Hepatocyte (in vitro differentiated cells): ENCODE results near the gene CUX1. TPM values are rescaled to one million over a fixed set of nuclear protein-coding genes. Genes with fewer than 3 reads are reported as not detected.

Experiments
- DNase-seq: peaks from one replicate; pipeline ENCODE4 v3.0.0-alpha.2; 2016; ENCODE audit warnings: low spot score
- H2AFZ ChIP-seq: fragments of 200-600 bp; sonication (generic); 2 replicates; pipeline ENCODE4 v1.6.0; 2016; ENCODE audit warnings: antibody characterized with exemption, mild to moderate bottlenecking
- H3K27ac ChIP-seq: fragments of 200-600 bp; sonication (generic); 2 replicates; pipeline ENCODE4 v1.5.1; 2016; ENCODE audit warnings: mild to moderate bottlenecking
- H3K27me3 ChIP-seq: fragments of 200-600 bp; sonication (generic); 2 replicates; pipeline ENCODE4 v1.6.1; 2016
- H3K36me3 ChIP-seq: fragments of 200-600 bp; sonication (generic); replicated peaks from 2 replicates; pipeline ENCODE4 v1.5.1; 2016; ENCODE audit warnings: low read depth; ENCODE audit not compliant: insufficient read depth
- H3K4me1 ChIP-seq: fragments of 200-600 bp; sonication (generic); 2 replicates; pipeline ENCODE4 v1.5.1; 2016; ENCODE audit warnings: mild to moderate bottlenecking, moderate library complexity; ENCODE audit not compliant: insufficient read depth
- H3K4me2 ChIP-seq: fragments of 200-600 bp; sonication (generic); 2 replicates; pipeline ENCODE4 v1.6.0; 2016
- H3K4me3 ChIP-seq: fragments of 200-600 bp; sonication (generic); 2 replicates; pipeline ENCODE4 v1.5.1; 2016; ENCODE audit warnings: mild to moderate bottlenecking
- H3K79me2 ChIP-seq: fragments of 200-600 bp; sonication (generic); 2 replicates; pipeline ENCODE4 v1.6.0; 2017; ENCODE audit warnings: mild to moderate bottlenecking
- H3K9me2 ChIP-seq: fragments of 200-600 bp; sonication (generic); replicated peaks from 2 replicates; pipeline ENCODE4 v1.6.0; 2017; ENCODE audit warnings: mild to moderate bottlenecking; ENCODE audit not compliant: insufficient read depth
- H3K9me3 ChIP-seq: fragments of 200-600 bp; sonication (generic); 2 replicates; pipeline ENCODE4 v1.5.1; 2016; ENCODE audit warnings: low read depth, mild to moderate bottlenecking
- H4K20me1 ChIP-seq: fragments of 200-600 bp; sonication (generic); 2 replicates; pipeline ENCODE4 v1.6.0; 2016; ENCODE audit warnings: mild to moderate bottlenecking; ENCODE audit not compliant: insufficient read depth, poor library complexity, severe bottlenecking
- EZH2 ChIP-seq: fragments of 200-600 bp; sonication (generic); IDR thresholded peaks from 2 replicates; pipeline ENCODE4 v1.6.1; 2016; ENCODE audit warnings: antibody characterized with exemption, mild to moderate bottlenecking, borderline replicate concordance
- EZH2phosphoT487 ChIP-seq: fragments of 200-600 bp; sonication (generic); IDR thresholded peaks from one replicate; pipeline ENCODE4 v1.6.1; 2018; ENCODE audit warnings: antibody characterized with exemption, mild to moderate bottlenecking, low read depth, moderate library complexity; ENCODE audit not compliant: unreplicated experiment, severe bottlenecking
- WGBS: methylation state at CpG from one replicate; pipeline ENCODE4 v1.1.6; 2016; ENCODE audit warnings: low lambda C conversion rate; ENCODE audit errors: missing lambda C conversion rate; 5-methylcytosine and 5-hydroxymethylcytosine counted together
- polyA plus RNA-seq: library from polyadenylated mRNA; unstranded; fragments of >200 nt; fragmentation: Nextera tagmentation; extraction: Ambion mirVana; gene quantifications from 2 replicates; pipeline ENCODE4 v1.2.1, GENCODE V29; 2016
- total RNA-seq: library from RNA; depleted of rRNA; stranded (reverse); fragments of >200 nt; gene quantifications from 2 replicates; pipeline ENCODE4 v1.2.3, GENCODE V29; 2014
- TF ChIP-seq, protein P1 (sequence below): fragments of 200-600 bp; sonication (generic); IDR thresholded peaks from 2 replicates; pipeline ENCODE4 v1.5.1; 2016; ENCODE audit warnings: antibody characterized with exemption, mild to moderate bottlenecking; ENCODE audit not compliant: poor library complexity

The CUX1 gene
- total and polyA plus RNA-seq, 2 experiments from 2014 or later: 60.1 to 76.8 TPM

DNA sequence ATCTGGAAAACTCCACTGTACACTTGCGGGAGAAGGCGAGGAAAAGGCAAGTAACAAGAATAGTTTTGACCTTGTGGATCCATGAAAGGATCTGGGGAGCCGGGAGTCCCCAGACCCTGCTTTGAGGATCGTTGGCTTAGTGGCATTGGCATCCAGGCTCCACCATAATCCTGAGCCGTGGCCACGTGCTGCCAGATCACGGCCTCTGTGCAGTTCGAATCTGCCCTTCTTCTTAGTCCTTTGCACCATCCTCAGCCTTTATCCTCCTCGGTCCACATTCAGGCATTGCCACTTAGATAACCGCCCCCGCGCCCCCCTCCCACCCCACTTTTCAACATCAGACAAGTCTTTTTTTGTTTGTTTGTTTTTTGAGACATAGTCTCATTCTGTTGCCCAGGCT lies 201.4 kb downstream of the CUX1 start:
- 93% methylated on average over 11 of the region's 12 CpGs for WGBS
- DNase-seq: no peak
- Histone ChIP-seq H3K27ac (no peak overlapping the region), H3K4me2 (no peak overlapping the region), H2AFZ (no peak overlapping the region), H3K4me3 (no peak overlapping the region), H3K4me1 (no peaks in the 10 kb centered on the region), H3K9me2 (no peaks in the 10 kb centered on the region), H3K79me2 (peaks cover 78% of the 10 kb centered on the region), H3K27me3 (no peaks in the 10 kb centered on the region), H4K20me1 (peaks cover 3% of the 10 kb centered on the region), H3K36me3 (no peaks in the 10 kb centered on the region), H3K9me3 (no peaks in the 10 kb centered on the region)
- no peak for TF ChIP-seq EZH2
- no peak for TF ChIP-seq EZH2phosphoT487
- TF ChIP-seq, protein P1, sequence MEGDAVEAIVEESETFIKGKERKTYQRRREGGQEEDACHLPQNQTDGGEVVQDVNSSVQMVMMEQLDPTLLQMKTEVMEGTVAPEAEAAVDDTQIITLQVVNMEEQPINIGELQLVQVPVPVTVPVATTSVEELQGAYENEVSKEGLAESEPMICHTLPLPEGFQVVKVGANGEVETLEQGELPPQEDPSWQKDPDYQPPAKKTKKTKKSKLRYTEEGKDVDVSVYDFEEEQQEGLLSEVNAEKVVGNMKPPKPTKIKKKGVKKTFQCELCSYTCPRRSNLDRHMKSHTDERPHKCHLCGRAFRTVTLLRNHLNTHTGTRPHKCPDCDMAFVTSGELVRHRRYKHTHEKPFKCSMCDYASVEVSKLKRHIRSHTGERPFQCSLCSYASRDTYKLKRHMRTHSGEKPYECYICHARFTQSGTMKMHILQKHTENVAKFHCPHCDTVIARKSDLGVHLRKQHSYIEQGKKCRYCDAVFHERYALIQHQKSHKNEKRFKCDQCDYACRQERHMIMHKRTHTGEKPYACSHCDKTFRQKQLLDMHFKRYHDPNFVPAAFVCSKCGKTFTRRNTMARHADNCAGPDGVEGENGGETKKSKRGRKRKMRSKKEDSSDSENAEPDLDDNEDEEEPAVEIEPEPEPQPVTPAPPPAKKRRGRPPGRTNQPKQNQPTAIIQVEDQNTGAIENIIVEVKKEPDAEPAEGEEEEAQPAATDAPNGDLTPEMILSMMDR: no peak

- no peak for DNase-seq
- Histone ChIP-seq H3K36me3 (no peaks in the 10 kb centered on the region), H2AFZ (no peak overlapping the region), H3K9me3 (no peaks in the 10 kb centered on the region), H3K4me3 (no peak overlapping the region), H3K9me2 (no peaks in the 10 kb centered on the region), H3K4me1 (no peaks in the 10 kb centered on the region), H3K4me2 (no peak overlapping the region), H3K27me3 (no peaks in the 10 kb centered on the region), H3K79me2 (peaks cover 76% of the 10 kb centered on the region), H4K20me1 (peaks cover 3% of the 10 kb centered on the region), H3K27ac (no peak overlapping the region)
- 97% methylated on average over 7 of the region's 7 CpGs for WGBS
- TF ChIP-seq, protein P1: no peak
- no peak for TF ChIP-seq EZH2
- no peak for TF ChIP-seq EZH2phosphoT487
Measured at GRCh38 chr7:102019461-102019860, 202.0 kb downstream of the CUX1 start.

DNA sequence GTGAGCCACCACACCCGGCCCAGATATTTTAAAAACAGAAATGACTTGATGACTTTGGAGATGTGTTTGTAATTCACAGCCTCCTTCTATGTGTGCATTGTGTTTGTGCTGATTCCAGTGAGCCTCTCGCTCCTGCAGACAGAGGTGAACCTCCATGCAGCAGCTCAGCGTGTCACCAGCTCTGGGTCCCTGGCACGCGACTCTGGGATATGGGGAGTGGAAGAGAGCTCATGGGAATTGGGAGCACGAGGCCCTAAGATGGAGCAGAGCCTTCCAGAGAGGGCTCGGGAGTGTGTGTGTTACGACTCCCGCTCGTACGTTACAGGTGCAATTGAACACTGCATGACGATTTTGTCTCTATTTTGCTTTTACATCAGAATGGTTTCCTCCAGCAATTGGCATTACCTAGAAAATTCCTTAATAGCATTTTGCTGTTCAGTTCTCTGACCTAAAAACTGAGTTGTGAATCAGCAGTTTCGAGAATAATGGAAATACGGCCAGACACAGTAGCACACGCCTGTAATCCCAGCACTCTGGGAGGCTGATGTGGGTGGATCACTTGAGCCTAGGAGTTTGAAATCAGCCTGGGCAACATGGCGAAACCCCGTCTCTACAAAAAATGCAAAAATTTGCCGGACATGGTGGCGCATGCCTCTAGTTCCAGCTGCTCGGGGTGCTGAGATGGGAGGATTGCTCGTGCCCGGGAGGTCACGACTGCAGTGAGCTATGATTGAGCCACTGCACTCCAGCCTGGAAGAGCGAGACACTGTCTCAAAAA lies 204.6 kb downstream of the CUX1 start:
- 92% methylated on average over 24 of the region's 24 CpGs for WGBS

More for the DNA sequence above, 204.6 kb downstream of the CUX1 start:
- Histone ChIP-seq H3K4me2 (no peak overlapping the region), H2AFZ (no peak overlapping the region), H3K4me3 (no peak overlapping the region), H3K27ac (no peak overlapping the region), H3K79me2 (peaks cover 71% of the 10 kb centered on the region), H3K9me3 (no peaks in the 10 kb centered on the region), H3K9me2 (no peaks in the 10 kb centered on the region), H4K20me1 (peaks cover 3% of the 10 kb centered on the region), H3K36me3 (no peaks in the 10 kb centered on the region), H3K4me1 (no peaks in the 10 kb centered on the region), H3K27me3 (no peaks in the 10 kb centered on the region)
- DNase-seq: no peak
- TF ChIP-seq EZH2 (no peak), EZH2phosphoT487 (no peak)
- TF ChIP-seq, protein P1: no peak
